HAP-1 (cell line): ENCODE measurements around the gene HNRNPA1L2.
"Not testable (repeated sequence)": the region's sequence is repeated elsewhere in the genome, so short reads cannot be mapped to it uniquely, and the experiment has no call there.

Experiments used
- DNase-seq, 2 experiments: peaks; one replicate each; pipeline ENCODE4 v3.0.0-alpha.2; 2016 to 2020; ENCODE audit warnings: low spot score in 2 of 2
- H3K27me3 ChIP-seq: fragments of 250-450 bp; sonication (Bioruptor Pico); 2 replicates; pipeline ENCODE4 v1.5.1; 2020; ENCODE audit warnings: low read depth, mild to moderate bottlenecking, moderate library complexity
- H3K36me3 ChIP-seq: fragments of 250-450 bp; sonication (Bioruptor Pico); replicated peaks from 2 replicates; pipeline ENCODE4 v1.5.1; 2020; ENCODE audit warnings: mild to moderate bottlenecking
- H3K4me1 ChIP-seq: fragments of 250-450 bp; sonication (Bioruptor Pico); 2 replicates; pipeline ENCODE4 v1.5.1; 2020; ENCODE audit warnings: mild to moderate bottlenecking
- H3K4me3 ChIP-seq: fragments of 250-450 bp; sonication (Bioruptor Pico); 2 replicates; pipeline ENCODE4 v1.5.1; 2020; ENCODE audit warnings: mild to moderate bottlenecking, moderate library complexity
- H3K9me3 ChIP-seq: fragments of 250-450 bp; sonication (Bioruptor Pico); 2 replicates; pipeline ENCODE4 v1.5.1; 2020; ENCODE audit warnings: mild to moderate bottlenecking, moderate library complexity
- in situ Hi-C: fragments of 300-500 bp; cut with MboI; formaldehyde crosslinking; loops from 3 replicates; pipeline ENCODE4 v1.14.3; 2020; ENCODE audit warnings: low sequenced_read_pairs, inconsistent platforms, mixed read lengths

Gene HNRNPA1L2

DNA sequence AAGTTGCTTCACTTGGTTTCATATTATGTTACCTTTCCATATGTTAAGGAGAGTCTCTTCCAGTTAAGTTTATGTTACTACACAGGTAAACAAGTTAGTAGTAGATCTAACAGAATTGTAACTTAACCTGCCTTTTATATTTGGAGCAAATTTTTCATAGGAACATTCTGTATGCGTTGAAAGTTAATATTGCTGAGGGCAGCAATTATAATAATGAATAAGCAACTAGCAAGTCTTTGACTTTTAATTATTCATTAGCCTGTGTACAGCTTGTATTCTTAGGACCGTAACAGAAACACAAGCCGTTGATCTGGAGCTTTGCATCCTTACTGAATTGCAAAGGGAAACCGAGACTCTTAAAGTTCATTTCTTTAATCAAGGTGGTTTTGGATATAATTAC lies 22.0 kb downstream of the HNRNPA1L2 start:
- in situ Hi-C loops = loop anchor here (25.0 kb wide), 1 partner anchor 298 kb away; no protein-coding TSS in a partner anchor
- no peak for DNase-seq
- Histone ChIP-seq H3K4me3 (no peak overlapping the region), H3K9me3 (no peaks in the 10 kb centered on the region), H3K4me1 (no peaks in the 10 kb centered on the region), H3K36me3 (peaks cover 46% of the 10 kb centered on the region), H3K27me3 (no peaks in the 10 kb centered on the region)

DNA sequence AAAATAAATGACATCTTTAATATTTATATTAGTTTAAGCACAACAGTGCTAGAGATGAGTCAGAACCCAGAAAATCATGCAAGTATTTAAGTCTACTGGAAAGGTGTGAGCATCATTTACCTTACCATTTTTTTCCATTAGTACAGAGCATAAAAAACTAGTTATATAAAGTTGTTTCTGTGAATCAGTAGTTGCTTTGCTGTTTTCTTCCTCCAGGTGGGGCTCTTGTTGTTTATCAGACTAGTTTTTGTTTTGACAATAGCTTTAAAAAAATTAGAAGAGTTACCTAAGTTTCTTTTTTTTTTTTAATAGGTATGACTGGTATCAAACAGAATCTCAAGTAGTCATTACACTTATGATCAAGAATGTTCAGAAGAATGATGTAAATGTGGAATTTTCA lies 23.1 kb downstream of the HNRNPA1L2 start:
- in situ Hi-C loops = loop anchor here (25.0 kb wide), 1 partner anchor 297 kb away; no protein-coding TSS in a partner anchor
- H3K4me3 ChIP-seq = no peak overlapping the region
- no peaks in the 10 kb centered on the region for H3K9me3 ChIP-seq
- DNase-seq = peak in 1 of 2 experiments; percentile 17
- H3K27me3 ChIP-seq = no peaks in the 10 kb centered on the region
- H3K36me3 ChIP-seq = peaks cover 39% of the 10 kb centered on the region
- H3K4me1 ChIP-seq = no peaks in the 10 kb centered on the region

GRCh38 chr13:52669677-52670076 lies 27.4 kb downstream of the HNRNPA1L2 start:
- Histone ChIP-seq H3K9me3 (no peaks in the 10 kb centered on the region), H3K4me3 (no peak overlapping the region), H3K36me3 (peaks cover 20% of the 10 kb centered on the region), H3K4me1 (peaks cover 12% of the 10 kb centered on the region), H3K27me3 (no peaks in the 10 kb centered on the region)
- in situ Hi-C loops = loop anchor here (25.0 kb wide), 1 partner anchor 293 kb away; no protein-coding TSS in a partner anchor
- DNase-seq = no peak

DNA sequence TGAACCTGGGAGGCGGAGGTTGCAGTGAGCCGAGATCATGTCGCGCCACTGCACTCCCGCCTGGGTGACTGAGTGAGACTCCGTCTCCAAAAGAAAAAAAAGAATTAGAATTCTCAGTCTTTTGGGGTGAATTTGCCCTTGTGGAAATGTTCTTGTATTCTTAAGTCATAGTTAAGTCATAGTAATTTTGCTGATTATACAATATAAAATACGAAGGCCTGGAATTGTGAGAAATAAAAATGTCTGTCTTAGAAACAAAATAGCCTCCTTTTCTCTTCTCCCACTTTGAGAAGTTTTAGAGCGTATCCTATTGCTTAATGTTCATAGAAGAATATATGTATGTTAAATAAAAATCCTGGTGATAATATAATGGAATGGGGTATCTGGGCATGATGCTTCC lies 28.5 kb downstream of the HNRNPA1L2 start:
- in situ Hi-C loops = loop anchor here (25.0 kb wide), 1 partner anchor 292 kb away; no protein-coding TSS in a partner anchor
- H3K9me3 ChIP-seq = no peaks in the 10 kb centered on the region
- H3K4me3 ChIP-seq = no peak overlapping the region
- H3K27me3 ChIP-seq = no peaks in the 10 kb centered on the region
- peaks cover 20% of the 10 kb centered on the region for H3K4me1 ChIP-seq
- DNase-seq = no peak
- H3K36me3 ChIP-seq = peaks cover 18% of the 10 kb centered on the region

GRCh38 chr13:52673465-52673864 lies 31.2 kb downstream of the HNRNPA1L2 start:
- Histone ChIP-seq H3K4me1 (peaks cover 20% of the 10 kb centered on the region), H3K9me3 (no peaks in the 10 kb centered on the region), H3K36me3 (peaks cover 8% of the 10 kb centered on the region; the same call in 1 of the 2 replicates), H3K4me3 (no peak overlapping the region), H3K27me3 (no peaks in the 10 kb centered on the region)
- in situ Hi-C loops = loop anchor here (25.0 kb wide), 1 partner anchor 289 kb away; no protein-coding TSS in a partner anchor
- no peak for DNase-seq

GRCh38 chr13:52677823-52678222 lies 35.6 kb downstream of the HNRNPA1L2 start:
- no peaks in the 10 kb centered on the region for H3K9me3 ChIP-seq
- no peak overlapping the region for H3K4me3 ChIP-seq
- H3K36me3 ChIP-seq = peaks cover 32% of the 10 kb centered on the region
- H3K27me3 ChIP-seq = no peaks in the 10 kb centered on the region
- in situ Hi-C loops = no loop called here
- no peak for DNase-seq
- H3K4me1 ChIP-seq = peaks cover 14% of the 10 kb centered on the region

DNA sequence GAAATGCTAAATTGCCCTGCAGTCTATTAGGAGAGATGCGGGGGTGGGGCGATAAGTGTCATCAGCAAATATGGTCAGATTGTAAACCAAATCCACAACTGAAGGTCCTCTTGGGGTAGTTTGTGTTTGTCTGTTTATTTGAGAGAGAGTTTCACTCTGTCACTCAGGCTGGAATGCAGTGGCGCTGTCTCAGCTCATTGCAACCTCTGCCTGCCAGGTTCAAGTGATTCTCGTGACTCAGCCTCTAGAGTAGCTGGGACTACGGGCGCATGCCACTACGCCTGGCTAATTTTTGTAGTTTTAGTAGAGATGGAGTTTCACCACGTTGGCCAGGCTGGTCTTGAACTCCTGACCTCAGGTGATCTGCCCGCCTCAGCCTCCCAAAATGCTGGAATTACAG lies 43.6 kb downstream of the HNRNPA1L2 start:
- H3K27me3 ChIP-seq, DNase-seq, in situ Hi-C loops, H3K4me3 ChIP-seq, H3K9me3 ChIP-seq, H3K4me1 ChIP-seq: not testable (repeated sequence)
- H3K36me3 ChIP-seq = peaks cover 49% of the 10 kb centered on the region

GRCh38 chr13:52686376-52686775 lies 44.1 kb downstream of the HNRNPA1L2 start:
- DNase-seq = no peak
- in situ Hi-C loops = no loop called here
- Histone ChIP-seq H3K9me3 (no peaks in the 10 kb centered on the region), H3K4me1 (no peaks in the 10 kb centered on the region; the same call in 1 of the 2 replicates), H3K36me3 (peaks cover 46% of the 10 kb centered on the region), H3K4me3 (no peak overlapping the region), H3K27me3 (no peaks in the 10 kb centered on the region)
